ENCODE measurements around the gene SLC26A2. TPM values are rescaled to one million over a fixed set of nuclear protein-coding genes. Genes with fewer than 3 reads are reported as not detected.
A peak's percentile ranks its signal among the peaks of the same experiment; 100 is the strongest.

The SLC26A2 gene
- polyA plus RNA-seq (2013, experiment 1 of 2): 5.2 TPM
- polyA plus RNA-seq (2013, experiment 2 of 2): 5.2 TPM

GRCh38 chr5:149960272-149961185 lies at the start of gene SLC26A2:
Gene SLC26A2 (plus strand): TSS chr5:149960758. CDS start chr5:149977653, 16,895 bp downstream.
- Histone ChIP-seq H2BK5ac (ENCODE audit: low read length) (no peak within 1 kb of the TSS), H3K4ac (ENCODE audit: low read depth, low read length) (peak within 1 kb of the TSS; percentile 73), H3K9ac (ENCODE audit: low read length) (peak within 1 kb of the TSS; percentile 77), H3K4me1 (ENCODE audit: control insufficient read depth, low read depth, low read length) (peaks cover 8% of the 10 kb centered on the region), H2BK15ac (replicated peaks; ENCODE audit: low read depth) (no peak within 1 kb of the TSS), H3K4me2 (ENCODE audit: low read length) (peak within 1 kb of the TSS; percentile 68), H3K23ac (ENCODE audit: low read length) (peak within 1 kb of the TSS; percentile 66), H4K8ac (ENCODE audit: low read depth, low read length) (no peak within 1 kb of the TSS), H3K18ac (ENCODE audit: low read length) (peak within 1 kb of the TSS; percentile 55), H3K27ac (ENCODE audit: low read depth, low read length) (peak within 1 kb of the TSS; percentile 76), H3K56ac (ENCODE audit: low read length) (peak within 1 kb of the TSS; percentile 90), H3K27me3 (ENCODE audit: insufficient read depth, low read length, poor library complexity) (no peaks in the 10 kb centered on the region), H4K5ac (ENCODE audit: low read length) (peak within 1 kb of the TSS; percentile 47), H2AK5ac (ENCODE audit: low read length) (peak within 1 kb of the TSS; percentile 14), H3K4me3 (ENCODE audit: low read length) (peak within 1 kb of the TSS; percentile 77), H3K79me1 (ENCODE audit: low read length) (no peaks in the 10 kb centered on the region), H2BK120ac (ENCODE audit: low read depth, low read length) (no peak within 1 kb of the TSS), H3K79me2 (ENCODE audit: control insufficient read depth, insufficient read depth, low read length) (no peaks in the 10 kb centered on the region), H3K36me3 (ENCODE audit: control insufficient read depth, insufficient read depth, low read length) (no peaks in the 10 kb centered on the region)
- DNase-seq: peak; percentile 99
- WGBS (ENCODE audit: extremely low coverage, insufficient coverage, low lambda C conversion rate): no CpG with 5 or more reads among the region's 84 CpGs

DNA sequence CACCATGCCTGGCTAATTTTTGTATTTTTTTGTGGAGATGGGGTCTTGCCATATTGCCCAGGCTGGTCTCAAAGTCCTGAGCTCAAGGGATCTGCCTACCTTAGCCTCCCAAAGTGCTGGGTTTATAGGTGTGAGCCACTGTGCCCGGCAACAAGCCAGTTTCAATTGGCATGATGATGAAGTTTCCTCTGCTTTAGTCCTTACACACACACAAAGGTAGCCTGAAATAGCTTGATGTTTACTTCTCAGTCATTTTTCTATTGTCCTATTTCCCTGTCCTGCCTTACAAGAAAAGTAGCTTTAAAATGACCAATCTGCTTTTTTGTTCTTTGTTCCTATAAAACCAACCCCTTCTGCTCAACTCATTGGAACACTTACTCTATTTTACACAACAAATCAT lies 49.5 kb upstream of the SLC26A2 start:
- H3K4ac ChIP-seq (ENCODE audit: low read depth, low read length): no peak overlapping the region
- WGBS (ENCODE audit: extremely low coverage, insufficient coverage, low lambda C conversion rate): no CpG with 5 or more reads among the region's 1 CpG
- H3K4me1 ChIP-seq (ENCODE audit: control insufficient read depth, low read depth, low read length): no peaks in the 10 kb centered on the region
- no peak overlapping the region for H4K5ac ChIP-seq (ENCODE audit: low read length)
- H3K79me2 ChIP-seq (ENCODE audit: control insufficient read depth, insufficient read depth, low read length): no peaks in the 10 kb centered on the region
- no peak overlapping the region for H2BK15ac ChIP-seq (replicated peaks; ENCODE audit: low read depth)
- H3K36me3 ChIP-seq (ENCODE audit: control insufficient read depth, insufficient read depth, low read length): no peaks in the 10 kb centered on the region
- DNase-seq: no peak
- H2BK120ac ChIP-seq (ENCODE audit: low read depth, low read length): no peak overlapping the region
- H3K79me1 ChIP-seq (ENCODE audit: low read length): no peaks in the 10 kb centered on the region
- H3K4me2 ChIP-seq (ENCODE audit: low read length): no peak overlapping the region
- H4K8ac ChIP-seq (ENCODE audit: low read depth, low read length): no peak overlapping the region
- no peak overlapping the region for H2BK5ac ChIP-seq (ENCODE audit: low read length)
- H2AK5ac ChIP-seq (ENCODE audit: low read length): no peak overlapping the region
- no peak overlapping the region for H3K56ac ChIP-seq (ENCODE audit: low read length)
- no peak overlapping the region for H3K18ac ChIP-seq (ENCODE audit: low read length)
- no peak overlapping the region for H3K9ac ChIP-seq (ENCODE audit: low read length)
- no peak overlapping the region for H3K4me3 ChIP-seq (ENCODE audit: low read length)
- H3K23ac ChIP-seq (ENCODE audit: low read length): peak overlapping the region; percentile 93
- H3K27me3 ChIP-seq (ENCODE audit: insufficient read depth, low read length, poor library complexity): no peaks in the 10 kb centered on the region
- no peak overlapping the region for H3K27ac ChIP-seq (ENCODE audit: low read depth, low read length)

- Histone ChIP-seq H3K36me3 (ENCODE audit: control insufficient read depth, insufficient read depth, low read length) (no peaks in the 10 kb centered on the region), H3K4ac (ENCODE audit: low read depth, low read length) (no peak overlapping the region), H3K27ac (ENCODE audit: low read depth, low read length) (no peak overlapping the region), H3K56ac (ENCODE audit: low read length) (no peak overlapping the region), H3K18ac (ENCODE audit: low read length) (no peak overlapping the region), H2AK5ac (ENCODE audit: low read length) (no peak overlapping the region), H3K4me2 (ENCODE audit: low read length) (no peak overlapping the region), H3K23ac (ENCODE audit: low read length) (no peak overlapping the region), H4K8ac (ENCODE audit: low read depth, low read length) (no peak overlapping the region), H2BK5ac (ENCODE audit: low read length) (no peak overlapping the region), H3K9ac (ENCODE audit: low read length) (no peak overlapping the region), H2BK15ac (replicated peaks; ENCODE audit: low read depth) (no peak overlapping the region), H3K27me3 (ENCODE audit: insufficient read depth, low read length, poor library complexity) (no peaks in the 10 kb centered on the region), H3K79me2 (ENCODE audit: control insufficient read depth, insufficient read depth, low read length) (no peaks in the 10 kb centered on the region), H3K4me3 (ENCODE audit: low read length) (no peak overlapping the region), H2BK120ac (ENCODE audit: low read depth, low read length) (no peak overlapping the region), H3K79me1 (ENCODE audit: low read length) (no peaks in the 10 kb centered on the region), H3K4me1 (ENCODE audit: control insufficient read depth, low read depth, low read length) (no peaks in the 10 kb centered on the region), H4K5ac (ENCODE audit: low read length) (no peak overlapping the region)
- WGBS (ENCODE audit: extremely low coverage, insufficient coverage, low lambda C conversion rate): no CpG with 5 or more reads among the region's 3 CpGs
- no peak for DNase-seq
Measured at GRCh38 chr5:149912226-149912871, 48.2 kb upstream of the SLC26A2 start.

DNA sequence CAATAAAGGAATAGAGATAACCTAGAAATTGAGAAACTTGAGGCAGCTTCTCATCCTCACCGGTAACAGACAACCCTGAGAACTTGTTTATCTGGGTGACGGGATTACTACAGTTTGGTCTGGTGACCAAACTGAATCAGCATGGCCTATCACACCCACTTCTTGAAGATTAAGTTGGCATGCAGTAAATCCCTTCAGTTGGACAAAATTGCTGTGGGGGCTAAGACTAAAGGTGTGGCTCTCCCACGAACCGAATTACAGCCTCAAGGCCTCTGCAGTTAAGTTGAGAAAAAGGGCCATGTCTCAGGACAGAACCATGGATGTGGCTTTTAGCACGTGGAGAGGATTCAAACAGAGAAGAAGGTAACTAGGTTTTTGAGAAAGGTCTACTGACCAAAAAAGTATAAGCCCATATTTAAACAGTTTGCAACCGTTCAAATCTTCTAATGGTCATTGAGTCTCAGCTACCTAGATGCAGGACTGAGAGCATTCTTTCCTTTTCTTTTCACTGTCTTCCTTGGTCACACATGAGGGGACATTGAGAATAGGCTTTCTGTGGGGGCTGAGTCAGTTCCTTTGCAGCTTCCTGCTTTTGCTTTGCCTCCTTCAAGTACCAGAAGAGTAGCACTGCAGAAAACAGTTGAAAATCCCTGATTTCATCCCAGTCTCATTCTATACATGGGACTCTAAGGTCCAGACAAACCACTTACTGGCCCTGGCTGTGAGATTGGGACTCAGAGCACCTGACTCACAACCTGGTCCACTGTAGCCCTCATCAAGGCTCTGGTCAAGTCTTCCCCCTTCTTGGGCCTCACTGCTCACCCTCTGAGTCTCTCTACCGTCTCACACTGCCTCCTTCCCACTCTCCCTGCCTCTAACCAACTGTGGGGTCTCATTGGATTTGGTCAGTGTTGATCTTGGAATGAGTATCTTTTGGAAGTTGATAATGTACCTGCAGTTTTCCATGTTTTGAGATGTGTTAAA lies 46.8 kb upstream of the SLC26A2 start:
- Histone ChIP-seq H3K79me1 (ENCODE audit: low read length) (no peaks in the 10 kb centered on the region), H2BK120ac (ENCODE audit: low read depth, low read length) (no peak overlapping the region), H4K8ac (ENCODE audit: low read depth, low read length) (no peak overlapping the region), H3K4ac (ENCODE audit: low read depth, low read length) (no peak overlapping the region), H3K27ac (ENCODE audit: low read depth, low read length) (no peak overlapping the region), H3K23ac (ENCODE audit: low read length) (no peak overlapping the region), H3K18ac (ENCODE audit: low read length) (no peak overlapping the region), H2BK5ac (ENCODE audit: low read length) (no peak overlapping the region), H3K4me3 (ENCODE audit: low read length) (no peak overlapping the region), H3K36me3 (ENCODE audit: control insufficient read depth, insufficient read depth, low read length) (no peaks in the 10 kb centered on the region), H3K9ac (ENCODE audit: low read length) (no peak overlapping the region), H3K79me2 (ENCODE audit: control insufficient read depth, insufficient read depth, low read length) (no peaks in the 10 kb centered on the region), H3K27me3 (ENCODE audit: insufficient read depth, low read length, poor library complexity) (no peaks in the 10 kb centered on the region), H3K4me2 (ENCODE audit: low read length) (no peak overlapping the region), H3K56ac (ENCODE audit: low read length) (no peak overlapping the region), H2AK5ac (ENCODE audit: low read length) (no peak overlapping the region), H3K4me1 (ENCODE audit: control insufficient read depth, low read depth, low read length) (no peaks in the 10 kb centered on the region), H4K5ac (ENCODE audit: low read length) (no peak overlapping the region), H2BK15ac (replicated peaks; ENCODE audit: low read depth) (no peak overlapping the region)
- peak; percentile 49 for DNase-seq
- no CpG with 5 or more reads among the region's 7 CpGs for WGBS (ENCODE audit: extremely low coverage, insufficient coverage, low lambda C conversion rate)

GRCh38 chr5:149915392-149916260 lies 44.9 kb upstream of the SLC26A2 start:
- no peak overlapping the region for H3K23ac ChIP-seq (ENCODE audit: low read length)

More at GRCh38 chr5:149915392-149916260, 44.9 kb upstream of the SLC26A2 start:
- H2BK5ac ChIP-seq (ENCODE audit: low read length): no peak overlapping the region
- no peak overlapping the region for H4K8ac ChIP-seq (ENCODE audit: low read depth, low read length)
- H4K5ac ChIP-seq (ENCODE audit: low read length): no peak overlapping the region
- H3K79me2 ChIP-seq (ENCODE audit: control insufficient read depth, insufficient read depth, low read length): no peaks in the 10 kb centered on the region
- H3K4me3 ChIP-seq (ENCODE audit: low read length): no peak overlapping the region
- no peaks in the 10 kb centered on the region for H3K27me3 ChIP-seq (ENCODE audit: insufficient read depth, low read length, poor library complexity)
- no peak overlapping the region for H3K56ac ChIP-seq (ENCODE audit: low read length)
- H3K4me2 ChIP-seq (ENCODE audit: low read length): no peak overlapping the region
- H2BK15ac ChIP-seq (replicated peaks; ENCODE audit: low read depth): no peak overlapping the region
- DNase-seq: peak; percentile 86
- no peaks in the 10 kb centered on the region for H3K36me3 ChIP-seq (ENCODE audit: control insufficient read depth, insufficient read depth, low read length)
- H3K9ac ChIP-seq (ENCODE audit: low read length): no peak overlapping the region
- H3K4me1 ChIP-seq (ENCODE audit: control insufficient read depth, low read depth, low read length): no peaks in the 10 kb centered on the region
- WGBS (ENCODE audit: extremely low coverage, insufficient coverage, low lambda C conversion rate): no CpG with 5 or more reads among the region's 7 CpGs
- no peaks in the 10 kb centered on the region for H3K79me1 ChIP-seq (ENCODE audit: low read length)
- H3K27ac ChIP-seq (ENCODE audit: low read depth, low read length): no peak overlapping the region
- H3K4ac ChIP-seq (ENCODE audit: low read depth, low read length): no peak overlapping the region
- no peak overlapping the region for H3K18ac ChIP-seq (ENCODE audit: low read length)
- no peak overlapping the region for H2AK5ac ChIP-seq (ENCODE audit: low read length)
- no peak overlapping the region for H2BK120ac ChIP-seq (ENCODE audit: low read depth, low read length)

All from mesendoderm (in vitro differentiated cells).